GM21367 (cell line): ENCODE measurements around the gene DNAJB6.

Experiments used
- ATAC-seq: cut with Tn5 transposase; IDR thresholded peaks from one replicate; pipeline ENCODE4 v1.9.1; 2021; ENCODE audit not compliant: unreplicated experiment

The DNAJB6 gene

GRCh38 chr7:157462840-157463239 lies 126.0 kb downstream of the DNAJB6 start:
- ATAC-seq: no peak

GRCh38 chr7:157463245-157463644 lies 126.4 kb downstream of the DNAJB6 start:
- ATAC-seq: no peak

GRCh38 chr7:157464111-157464970 lies 127.5 kb downstream of the DNAJB6 start:
- no peak for ATAC-seq

- ATAC-seq: no peak
Measured at GRCh38 chr7:157464971-157465886, 128.4 kb downstream of the DNAJB6 start.

- no peak for ATAC-seq
Measured at GRCh38 chr7:157465891-157466866, 129.4 kb downstream of the DNAJB6 start.

GRCh38 chr7:157466867-157467261 lies 130.1 kb downstream of the DNAJB6 start:
- ATAC-seq: no peak
